HEK293 (cell line): ENCODE measurements around the gene NAA25.

ENCODE experiments used
- GLIS1 ChIP-seq: fragments of 450-650 bp; formaldehyde crosslinking; IDR thresholded peaks from 2 replicates; pipeline ENCODE4 v1.5.1; 2016; ENCODE audit warnings: missing biosample characterization, missing genetic modification characterization
- HOXA7 ChIP-seq: sonication (generic); formaldehyde crosslinking; IDR thresholded peaks from 2 replicates; pipeline ENCODE4 v1.8.1; 2022; ENCODE audit warnings: missing genetic modification reagents, borderline replicate concordance
- KLF16 ChIP-seq: fragments of 450-650 bp; formaldehyde crosslinking; IDR thresholded peaks from 2 replicates; pipeline ENCODE4 v1.5.1; 2017; ENCODE audit warnings: missing biosample characterization, missing genetic modification characterization
- KLF9 ChIP-seq: fragments of 450-650 bp; formaldehyde crosslinking; IDR thresholded peaks from 2 replicates; pipeline ENCODE4 v1.5.1; 2016; ENCODE audit warnings: missing biosample characterization, missing genetic modification characterization, low read depth
- SP3 ChIP-seq: fragments of 450-650 bp; formaldehyde crosslinking; IDR thresholded peaks from 2 replicates; pipeline ENCODE4 v1.5.1; 2016; ENCODE audit warnings: missing biosample characterization, missing genetic modification characterization
- ZBTB20 ChIP-seq: fragments of 450-650 bp; formaldehyde crosslinking; IDR thresholded peaks from 2 replicates; pipeline ENCODE4 v1.5.1; 2016; ENCODE audit warnings: missing biosample characterization, missing genetic modification characterization
- ZEB2 ChIP-seq: fragments of 450-650 bp; formaldehyde crosslinking; IDR thresholded peaks from 2 replicates; pipeline ENCODE4 v1.5.1; 2016; ENCODE audit warnings: missing biosample characterization, missing genetic modification characterization
- ZIC2 ChIP-seq: fragments of 450-650 bp; formaldehyde crosslinking; IDR thresholded peaks from 2 replicates; pipeline ENCODE4 v1.5.1; 2016; ENCODE audit warnings: missing biosample characterization, missing genetic modification characterization
- ZNF10 ChIP-seq: fragments of 450-650 bp; formaldehyde crosslinking; IDR thresholded peaks from 2 replicates; pipeline ENCODE4 v1.5.1; 2017; ENCODE audit warnings: missing biosample characterization, missing genetic modification characterization
- ZNF112 ChIP-seq: fragments of 450-650 bp; formaldehyde crosslinking; IDR thresholded peaks from 2 replicates; pipeline ENCODE4 v1.5.0; 2017; ENCODE audit warnings: missing biosample characterization, missing genetic modification characterization
- ZNF121 ChIP-seq: fragments of 450-650 bp; formaldehyde crosslinking; IDR thresholded peaks from 2 replicates; pipeline ENCODE4 v1.5.1; 2016; ENCODE audit warnings: missing biosample characterization, missing genetic modification characterization
- ZNF155 ChIP-seq: fragments of 450-650 bp; formaldehyde crosslinking; IDR thresholded peaks from 2 replicates; pipeline ENCODE4 v1.5.1; 2016; ENCODE audit warnings: missing biosample characterization, missing genetic modification characterization
- ZNF2 ChIP-seq: fragments of 450-650 bp; formaldehyde crosslinking; IDR thresholded peaks from 2 replicates; pipeline ENCODE4 v1.5.1; 2016; ENCODE audit warnings: missing biosample characterization, missing genetic modification characterization
- ZNF23 ChIP-seq: fragments of 450-650 bp; formaldehyde crosslinking; IDR thresholded peaks from 2 replicates; pipeline ENCODE4 v1.5.1; 2016; ENCODE audit warnings: missing biosample characterization, missing genetic modification characterization, borderline replicate concordance
- ZNF292 ChIP-seq: fragments of 450-650 bp; formaldehyde crosslinking; IDR thresholded peaks from 2 replicates; pipeline ENCODE4 v1.5.1; 2016; ENCODE audit warnings: low read depth, missing biosample characterization, missing genetic modification characterization, borderline replicate concordance
- ZNF302 ChIP-seq: fragments of 450-650 bp; formaldehyde crosslinking; IDR thresholded peaks from 2 replicates; pipeline ENCODE4 v1.5.1; 2016; ENCODE audit warnings: missing biosample characterization, missing genetic modification characterization, low read depth
- ZNF354C ChIP-seq: fragments of 450-650 bp; formaldehyde crosslinking; IDR thresholded peaks from 2 replicates; pipeline ENCODE4 v1.5.1; 2016; ENCODE audit warnings: missing biosample characterization, missing genetic modification characterization, low read depth, borderline replicate concordance
- ZNF501 ChIP-seq: fragments of 450-650 bp; formaldehyde crosslinking; IDR thresholded peaks from 2 replicates; pipeline ENCODE4 v1.5.1; 2016; ENCODE audit warnings: missing biosample characterization, missing genetic modification characterization
- ZNF521 ChIP-seq: fragments of 450-650 bp; formaldehyde crosslinking; IDR thresholded peaks from 2 replicates; pipeline ENCODE4 v1.5.1; 2017; ENCODE audit warnings: missing biosample characterization, mild to moderate bottlenecking, missing genetic modification characterization
- ZNF530 ChIP-seq: fragments of 450-650 bp; formaldehyde crosslinking; IDR thresholded peaks from 2 replicates; pipeline ENCODE4 v1.5.1; 2016; ENCODE audit warnings: low read depth, missing biosample characterization, missing genetic modification characterization
- ZNF549 ChIP-seq: fragments of 450-650 bp; IDR thresholded peaks from 2 replicates; pipeline ENCODE4 v1.5.1; 2018; ENCODE audit warnings: missing biosample characterization, missing genetic modification characterization, mild to moderate bottlenecking, inconsistent platforms, moderate library complexity
- ZNF621 ChIP-seq: fragments of 450-650 bp; formaldehyde crosslinking; IDR thresholded peaks from 2 replicates; pipeline ENCODE4 v1.5.1; 2017; ENCODE audit warnings: missing biosample characterization, missing genetic modification characterization
- ZNF707 ChIP-seq: fragments of 450-650 bp; formaldehyde crosslinking; IDR thresholded peaks from 2 replicates; pipeline ENCODE4 v1.5.1; 2016; ENCODE audit warnings: missing biosample characterization, missing genetic modification characterization
- ZNF830 ChIP-seq: fragments of 450-650 bp; IDR thresholded peaks from 2 replicates; pipeline ENCODE4 v1.5.0; 2018; ENCODE audit warnings: missing biosample characterization, missing genetic modification characterization, low read depth, mild to moderate bottlenecking, moderate library complexity
- ZSCAN30 ChIP-seq: fragments of 450-650 bp; IDR thresholded peaks from 2 replicates; pipeline ENCODE4 v1.5.1; 2018; ENCODE audit warnings: missing biosample characterization, mild to moderate bottlenecking, missing genetic modification characterization, moderate library complexity
- TF ChIP-seq, protein P1 (sequence below): fragments of 450-650 bp; IDR thresholded peaks from 2 replicates; pipeline ENCODE4 v1.5.1; 2018; ENCODE audit warnings: missing biosample characterization, missing genetic modification characterization
- TF ChIP-seq, protein P2 (sequence below): fragments of 450-650 bp; formaldehyde crosslinking; IDR thresholded peaks from 2 replicates; pipeline ENCODE4 v1.5.1; 2017; ENCODE audit warnings: missing biosample characterization, missing genetic modification characterization
- TF ChIP-seq, protein P3 (sequence below): fragments of 450-650 bp; formaldehyde crosslinking; IDR thresholded peaks from 2 replicates; pipeline ENCODE4 v1.5.1; 2016; ENCODE audit warnings: missing biosample characterization, missing genetic modification characterization
- TF ChIP-seq, protein P4 (sequence below): fragments of 450-650 bp; formaldehyde crosslinking; optimal IDR thresholded peaks from 2 replicates; pipeline ENCODE3; 2016; ENCODE audit warnings: missing biosample characterization, mild to moderate bottlenecking, missing genetic modification characterization
- TF ChIP-seq, protein P5 (sequence below): fragments of 450-650 bp; formaldehyde crosslinking; IDR thresholded peaks from 2 replicates; pipeline ENCODE4 v1.5.1; 2016; ENCODE audit warnings: missing biosample characterization, missing genetic modification characterization

NAA25 gene

DNA sequence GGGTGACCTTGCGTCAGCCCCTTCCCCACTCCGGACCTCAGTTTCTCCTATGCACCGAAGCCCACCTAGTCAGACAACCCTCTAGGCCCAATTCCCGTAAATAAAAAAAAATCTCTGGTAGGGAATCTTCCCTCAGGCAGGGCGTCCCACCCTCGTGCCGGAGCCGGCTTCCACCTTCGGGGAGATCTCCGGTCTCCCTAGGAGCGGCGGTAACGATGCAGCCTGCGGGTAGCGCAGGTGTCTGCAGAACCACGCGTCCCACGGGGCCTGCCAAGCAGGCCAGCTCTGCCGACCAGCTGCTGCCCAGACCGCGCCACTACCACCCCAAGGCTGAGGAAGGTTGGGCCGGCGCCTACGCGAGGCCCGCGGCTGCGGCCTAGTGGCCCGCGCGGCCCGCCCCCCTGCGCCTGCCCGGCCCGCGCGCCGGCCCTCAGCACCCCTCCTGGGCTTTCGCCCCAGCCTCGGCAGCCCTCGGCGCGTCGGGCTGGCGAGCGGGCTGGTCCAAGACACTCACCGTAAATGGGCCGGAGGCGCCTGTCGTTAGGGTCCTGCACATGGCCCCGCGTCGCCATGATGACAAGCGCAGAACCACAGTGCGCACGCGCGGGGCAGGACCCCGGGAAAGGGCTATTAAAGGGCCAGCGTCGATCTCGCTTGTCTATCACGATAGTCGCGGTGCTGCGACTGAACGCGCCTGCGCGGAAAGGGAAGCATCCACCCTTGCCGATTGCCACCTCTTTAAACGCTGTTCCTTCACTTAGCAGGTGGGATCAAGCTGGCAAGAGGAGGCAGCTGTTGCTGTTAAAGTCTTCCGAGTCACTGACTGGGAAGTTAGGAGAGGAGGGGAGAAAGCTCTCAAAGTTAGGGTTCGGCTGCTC, at the start of gene NAA25 (continued):
- TF ChIP-seq, protein P1, sequence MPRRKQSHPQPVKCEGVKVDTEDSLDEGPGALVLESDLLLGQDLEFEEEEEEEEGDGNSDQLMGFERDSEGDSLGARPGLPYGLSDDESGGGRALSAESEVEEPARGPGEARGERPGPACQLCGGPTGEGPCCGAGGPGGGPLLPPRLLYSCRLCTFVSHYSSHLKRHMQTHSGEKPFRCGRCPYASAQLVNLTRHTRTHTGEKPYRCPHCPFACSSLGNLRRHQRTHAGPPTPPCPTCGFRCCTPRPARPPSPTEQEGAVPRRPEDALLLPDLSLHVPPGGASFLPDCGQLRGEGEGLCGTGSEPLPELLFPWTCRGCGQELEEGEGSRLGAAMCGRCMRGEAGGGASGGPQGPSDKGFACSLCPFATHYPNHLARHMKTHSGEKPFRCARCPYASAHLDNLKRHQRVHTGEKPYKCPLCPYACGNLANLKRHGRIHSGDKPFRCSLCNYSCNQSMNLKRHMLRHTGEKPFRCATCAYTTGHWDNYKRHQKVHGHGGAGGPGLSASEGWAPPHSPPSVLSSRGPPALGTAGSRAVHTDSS, result no peak
- TF ChIP-seq ZNF501 (tag by site-specific recombination), result no peak
- TF ChIP-seq ZNF121, result peak; percentile 76; the same call in 1 of the 2 replicates
- TF ChIP-seq, protein P2, sequence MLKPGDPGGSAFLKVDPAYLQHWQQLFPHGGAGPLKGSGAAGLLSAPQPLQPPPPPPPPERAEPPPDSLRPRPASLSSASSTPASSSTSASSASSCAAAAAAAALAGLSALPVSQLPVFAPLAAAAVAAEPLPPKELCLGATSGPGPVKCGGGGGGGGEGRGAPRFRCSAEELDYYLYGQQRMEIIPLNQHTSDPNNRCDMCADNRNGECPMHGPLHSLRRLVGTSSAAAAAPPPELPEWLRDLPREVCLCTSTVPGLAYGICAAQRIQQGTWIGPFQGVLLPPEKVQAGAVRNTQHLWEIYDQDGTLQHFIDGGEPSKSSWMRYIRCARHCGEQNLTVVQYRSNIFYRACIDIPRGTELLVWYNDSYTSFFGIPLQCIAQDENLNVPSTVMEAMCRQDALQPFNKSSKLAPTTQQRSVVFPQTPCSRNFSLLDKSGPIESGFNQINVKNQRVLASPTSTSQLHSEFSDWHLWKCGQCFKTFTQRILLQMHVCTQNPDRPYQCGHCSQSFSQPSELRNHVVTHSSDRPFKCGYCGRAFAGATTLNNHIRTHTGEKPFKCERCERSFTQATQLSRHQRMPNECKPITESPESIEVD, result no peak
- no peak for TF ChIP-seq ZNF707 (tag by site-specific recombination)
- TF ChIP-seq, protein P3, sequence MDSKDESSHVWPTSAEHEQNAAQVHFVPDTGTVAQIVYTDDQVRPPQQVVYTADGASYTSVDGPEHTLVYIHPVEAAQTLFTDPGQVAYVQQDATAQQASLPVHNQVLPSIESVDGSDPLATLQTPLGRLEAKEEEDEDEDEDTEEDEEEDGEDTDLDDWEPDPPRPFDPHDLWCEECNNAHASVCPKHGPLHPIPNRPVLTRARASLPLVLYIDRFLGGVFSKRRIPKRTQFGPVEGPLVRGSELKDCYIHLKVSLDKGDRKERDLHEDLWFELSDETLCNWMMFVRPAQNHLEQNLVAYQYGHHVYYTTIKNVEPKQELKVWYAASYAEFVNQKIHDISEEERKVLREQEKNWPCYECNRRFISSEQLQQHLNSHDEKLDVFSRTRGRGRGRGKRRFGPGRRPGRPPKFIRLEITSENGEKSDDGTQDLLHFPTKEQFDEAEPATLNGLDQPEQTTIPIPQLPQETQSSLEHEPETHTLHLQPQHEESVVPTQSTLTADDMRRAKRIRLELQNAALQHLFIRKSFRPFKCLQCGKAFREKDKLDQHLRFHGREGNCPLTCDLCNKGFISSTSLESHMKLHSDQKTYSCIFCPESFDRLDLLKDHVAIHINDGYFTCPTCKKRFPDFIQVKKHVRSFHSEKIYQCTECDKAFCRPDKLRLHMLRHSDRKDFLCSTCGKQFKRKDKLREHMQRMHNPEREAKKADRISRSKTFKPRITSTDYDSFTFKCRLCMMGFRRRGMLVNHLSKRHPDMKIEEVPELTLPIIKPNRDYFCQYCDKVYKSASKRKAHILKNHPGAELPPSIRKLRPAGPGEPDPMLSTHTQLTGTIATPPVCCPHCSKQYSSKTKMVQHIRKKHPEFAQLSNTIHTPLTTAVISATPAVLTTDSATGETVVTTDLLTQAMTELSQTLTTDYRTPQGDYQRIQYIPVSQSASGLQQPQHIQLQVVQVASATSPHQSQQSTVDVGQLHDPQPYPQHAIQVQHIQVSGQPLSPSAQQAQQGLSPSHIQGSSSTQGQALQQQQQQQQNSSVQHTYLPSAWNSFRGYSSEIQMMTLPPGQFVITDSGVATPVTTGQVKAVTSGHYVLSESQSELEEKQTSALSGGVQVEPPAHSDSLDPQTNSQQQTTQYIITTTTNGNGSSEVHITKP (tag by site-specific recombination), result no peak; the same call in 1 of the 2 replicates
- no peak for TF ChIP-seq ZNF521
- TF ChIP-seq SP3 (tag by site-specific recombination), result no peak
- TF ChIP-seq, protein P4, sequence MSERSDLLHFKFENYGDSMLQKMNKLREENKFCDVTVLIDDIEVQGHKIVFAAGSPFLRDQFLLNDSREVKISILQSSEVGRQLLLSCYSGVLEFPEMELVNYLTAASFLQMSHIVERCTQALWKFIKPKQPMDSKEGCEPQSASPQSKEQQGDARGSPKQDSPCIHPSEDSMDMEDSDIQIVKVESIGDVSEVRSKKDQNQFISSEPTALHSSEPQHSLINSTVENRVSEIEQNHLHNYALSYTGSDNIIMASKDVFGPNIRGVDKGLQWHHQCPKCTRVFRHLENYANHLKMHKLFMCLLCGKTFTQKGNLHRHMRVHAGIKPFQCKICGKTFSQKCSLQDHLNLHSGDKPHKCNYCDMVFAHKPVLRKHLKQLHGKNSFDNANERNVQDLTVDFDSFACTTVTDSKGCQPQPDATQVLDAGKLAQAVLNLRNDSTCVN, result peak; percentile 53
- TF ChIP-seq ZNF621, result no peak
- TF ChIP-seq ZNF10 (tag by site-specific recombination), result no peak
- no peak for TF ChIP-seq ZNF302
- TF ChIP-seq ZNF2, result peak; percentile 45; the same call in 1 of the 2 replicates
- TF ChIP-seq ZNF549, result no peak
- TF ChIP-seq ZNF112 (tag by site-specific recombination), result no peak
- TF ChIP-seq ZNF530 (tag by site-specific recombination), result no peak
- TF ChIP-seq ZBTB20, result no peak
- no peak for TF ChIP-seq KLF16 (tag by site-specific recombination)
- no peak; the same call in 1 of the 2 replicates for TF ChIP-seq ZEB2 (tag by site-specific recombination)
- TF ChIP-seq ZIC2, result no peak
- no peak for TF ChIP-seq ZNF292 (tag by site-specific recombination)
- no peak for TF ChIP-seq ZNF354C (tag by site-specific recombination)
- TF ChIP-seq GLIS1 (tag by site-specific recombination), result no peak
- no peak for TF ChIP-seq ZNF830 (tag by site-specific recombination)
- TF ChIP-seq HOXA7 (CRISPR knock-in tag), result no peak
- no peak for TF ChIP-seq ZNF155
- TF ChIP-seq KLF9 (tag by site-specific recombination), result peak; percentile 43
- TF ChIP-seq, protein P5, sequence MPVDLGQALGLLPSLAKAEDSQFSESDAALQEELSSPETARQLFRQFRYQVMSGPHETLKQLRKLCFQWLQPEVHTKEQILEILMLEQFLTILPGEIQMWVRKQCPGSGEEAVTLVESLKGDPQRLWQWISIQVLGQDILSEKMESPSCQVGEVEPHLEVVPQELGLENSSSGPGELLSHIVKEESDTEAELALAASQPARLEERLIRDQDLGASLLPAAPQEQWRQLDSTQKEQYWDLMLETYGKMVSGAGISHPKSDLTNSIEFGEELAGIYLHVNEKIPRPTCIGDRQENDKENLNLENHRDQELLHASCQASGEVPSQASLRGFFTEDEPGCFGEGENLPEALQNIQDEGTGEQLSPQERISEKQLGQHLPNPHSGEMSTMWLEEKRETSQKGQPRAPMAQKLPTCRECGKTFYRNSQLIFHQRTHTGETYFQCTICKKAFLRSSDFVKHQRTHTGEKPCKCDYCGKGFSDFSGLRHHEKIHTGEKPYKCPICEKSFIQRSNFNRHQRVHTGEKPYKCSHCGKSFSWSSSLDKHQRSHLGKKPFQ (tag by site-specific recombination), result no peak
- no peak for TF ChIP-seq ZNF23 (tag by site-specific recombination)
- TF ChIP-seq ZSCAN30 (tag by site-specific recombination), result peak; percentile 15; the same call in 1 of the 2 replicates
